ENCODE measurements around the gene KRTAP10-2. TPM values are rescaled to one million over a fixed set of nuclear protein-coding genes. Genes with fewer than 3 reads are reported as not detected.
A peak's percentile ranks its signal among the peaks of the same experiment; 100 is the strongest.

Gene KRTAP10-2
- total RNA-seq, 3 donors from 2014 or later: not detected

- H3K4me1 ChIP-seq: no peaks in the 10 kb centered on the region
- DNase-seq (ENCODE audit: low spot score in 2 of 2): peak; percentile 28 to 66
- H3K9me3 ChIP-seq: no peaks in the 10 kb centered on the region
- peaks cover 4 to 24% of the 10 kb centered on the region in 2 donors for H3K27me3 ChIP-seq
- H3K4me3 ChIP-seq: peak overlapping the region in 2 of 3 donors; percentile 3 to 51
- TF ChIP-seq CTCF (IDR thresholded peaks at IDR 0.05) (peak; percentile 54 to 72 (median 62)), POLR2AphosphoS5 (IDR thresholded peaks at IDR 0.05) (no peak), POLR2A (IDR thresholded peaks at IDR 0.05) (no peak)
- intact Hi-C loops (cut with DNase I; ENCODE audit: low total_unique reads): no loop called here
- no peaks in the 10 kb centered on the region for H3K36me3 ChIP-seq
- no peak overlapping the region for H3K27ac ChIP-seq
These were observed 40.6 kb downstream of the KRTAP10-2 start for GRCh38 chr21:44510508-44511218.

- DNase-seq (ENCODE audit: low spot score in 2 of 2): no peak
- Histone ChIP-seq H3K36me3 (no peaks in the 10 kb centered on the region), H3K4me1 (no peaks in the 10 kb centered on the region), H3K27me3 (peaks cover 4 to 24% of the 10 kb centered on the region in 2 donors), H3K9me3 (no peaks in the 10 kb centered on the region), H3K27ac (no peak overlapping the region), H3K4me3 (peak overlapping the region in 1 of 3 donors; percentile 51)
- intact Hi-C loops (cut with DNase I; ENCODE audit: low total_unique reads): no loop called here
- no peak for TF ChIP-seq CTCF (IDR thresholded peaks at IDR 0.05)
- no peak for TF ChIP-seq POLR2AphosphoS5 (IDR thresholded peaks at IDR 0.05)
- TF ChIP-seq POLR2A (IDR thresholded peaks at IDR 0.05): no peak
These were observed 41.2 kb downstream of the KRTAP10-2 start for GRCh38 chr21:44510109-44510507.

GRCh38 chr21:44509539-44509938, 41.8 kb downstream of the KRTAP10-2 start:
- Histone ChIP-seq H3K27me3 (peaks cover 4 to 24% of the 10 kb centered on the region in 2 donors), H3K27ac (no peak overlapping the region)
- peak; percentile 77 to 87 for DNase-seq (ENCODE audit: low spot score in 2 of 2)

GRCh38 chr21:44508711-44509445, 42.4 kb downstream of the KRTAP10-2 start:
- H3K9me3 ChIP-seq: no peaks in the 10 kb centered on the region
- no peak for DNase-seq (ENCODE audit: low spot score in 2 of 2)
- TF ChIP-seq CTCF (IDR thresholded peaks at IDR 0.05) (no peak), POLR2A (IDR thresholded peaks at IDR 0.05) (no peak), POLR2AphosphoS5 (IDR thresholded peaks at IDR 0.05) (no peak)
- intact Hi-C loops (cut with DNase I; ENCODE audit: low total_unique reads): no loop called here
- H3K27ac ChIP-seq: no peak overlapping the region
- H3K27me3 ChIP-seq: peaks cover 4 to 24% of the 10 kb centered on the region in 2 donors
- H3K4me1 ChIP-seq: no peaks in the 10 kb centered on the region
- no peak overlapping the region for H3K4me3 ChIP-seq
- H3K36me3 ChIP-seq: no peaks in the 10 kb centered on the region

More at GRCh38 chr21:44509539-44509938, 41.8 kb downstream of the KRTAP10-2 start:
- Histone ChIP-seq H3K4me1 (no peaks in the 10 kb centered on the region), H3K4me3 (no peak overlapping the region), H3K36me3 (no peaks in the 10 kb centered on the region), H3K9me3 (no peaks in the 10 kb centered on the region)
- intact Hi-C loops (cut with DNase I; ENCODE audit: low total_unique reads): no loop called here
- TF ChIP-seq CTCF (IDR thresholded peaks at IDR 0.05): peak; percentile 35 to 68 (median 43)
- TF ChIP-seq POLR2A (IDR thresholded peaks at IDR 0.05): no peak
- TF ChIP-seq POLR2AphosphoS5 (IDR thresholded peaks at IDR 0.05): no peak

- Histone ChIP-seq H3K9me3 (no peaks in the 10 kb centered on the region), H3K27me3 (peaks cover 4 to 24% of the 10 kb centered on the region in 2 donors), H3K27ac (no peak overlapping the region), H3K4me1 (no peaks in the 10 kb centered on the region), H3K4me3 (no peak overlapping the region), H3K36me3 (no peaks in the 10 kb centered on the region)
- no peak for DNase-seq (ENCODE audit: low spot score in 2 of 2)
- TF ChIP-seq POLR2AphosphoS5 (IDR thresholded peaks at IDR 0.05) (no peak), CTCF (IDR thresholded peaks at IDR 0.05) (no peak), POLR2A (IDR thresholded peaks at IDR 0.05) (no peak)
- intact Hi-C loops (cut with DNase I; ENCODE audit: low total_unique reads): no loop called here
These were observed 42.9 kb downstream of the KRTAP10-2 start for GRCh38 chr21:44508426-44508710.

All from breast epithelium (tissue), 4 donors.